ENCODE data around the gene KLHL15. TPM values are rescaled to one million over a fixed set of nuclear protein-coding genes. Genes with fewer than 3 reads are reported as not detected.

The KLHL15 gene, protein sequence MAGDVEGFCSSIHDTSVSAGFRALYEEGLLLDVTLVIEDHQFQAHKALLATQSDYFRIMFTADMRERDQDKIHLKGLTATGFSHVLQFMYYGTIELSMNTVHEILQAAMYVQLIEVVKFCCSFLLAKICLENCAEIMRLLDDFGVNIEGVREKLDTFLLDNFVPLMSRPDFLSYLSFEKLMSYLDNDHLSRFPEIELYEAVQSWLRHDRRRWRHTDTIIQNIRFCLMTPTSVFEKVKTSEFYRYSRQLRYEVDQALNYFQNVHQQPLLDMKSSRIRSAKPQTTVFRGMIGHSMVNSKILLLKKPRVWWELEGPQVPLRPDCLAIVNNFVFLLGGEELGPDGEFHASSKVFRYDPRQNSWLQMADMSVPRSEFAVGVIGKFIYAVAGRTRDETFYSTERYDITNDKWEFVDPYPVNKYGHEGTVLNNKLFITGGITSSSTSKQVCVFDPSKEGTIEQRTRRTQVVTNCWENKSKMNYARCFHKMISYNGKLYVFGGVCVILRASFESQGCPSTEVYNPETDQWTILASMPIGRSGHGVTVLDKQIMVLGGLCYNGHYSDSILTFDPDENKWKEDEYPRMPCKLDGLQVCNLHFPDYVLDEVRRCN
- total RNA-seq (49.5 and 52.6 TPM in 2 replicates), polyA plus RNA-seq (11.2 and 13.2 TPM in 2 replicates)

DNA sequence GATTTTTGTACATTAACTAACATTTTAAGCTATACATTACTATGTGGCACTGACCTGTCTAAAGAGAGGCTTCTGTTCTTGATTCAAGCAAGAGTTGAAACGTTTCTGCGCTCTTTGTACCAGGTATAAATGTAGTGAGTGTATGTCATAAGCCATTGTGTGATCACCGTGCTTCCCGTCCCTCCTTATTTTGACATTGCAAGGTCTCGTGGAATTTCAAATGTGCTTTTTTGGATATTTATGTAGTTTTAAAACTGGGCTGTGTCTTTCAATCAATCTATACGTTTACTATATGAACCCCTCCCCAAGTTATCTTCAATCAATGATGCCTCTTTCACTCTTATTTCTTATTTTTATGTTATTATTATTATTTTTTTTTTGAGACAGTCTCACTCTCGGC is at the start of gene KLHL15:
TSS of gene KLHL15 (minus strand) at position 101 of the 400 bp plus-strand sequence. CDS start 20,493 bp downstream, outside the sequence.
- H3K4me1 ChIP-seq (ENCODE audit: insufficient read depth) = peaks cover 5% of the 10 kb centered on the region
- TF ChIP-seq, protein P1, sequence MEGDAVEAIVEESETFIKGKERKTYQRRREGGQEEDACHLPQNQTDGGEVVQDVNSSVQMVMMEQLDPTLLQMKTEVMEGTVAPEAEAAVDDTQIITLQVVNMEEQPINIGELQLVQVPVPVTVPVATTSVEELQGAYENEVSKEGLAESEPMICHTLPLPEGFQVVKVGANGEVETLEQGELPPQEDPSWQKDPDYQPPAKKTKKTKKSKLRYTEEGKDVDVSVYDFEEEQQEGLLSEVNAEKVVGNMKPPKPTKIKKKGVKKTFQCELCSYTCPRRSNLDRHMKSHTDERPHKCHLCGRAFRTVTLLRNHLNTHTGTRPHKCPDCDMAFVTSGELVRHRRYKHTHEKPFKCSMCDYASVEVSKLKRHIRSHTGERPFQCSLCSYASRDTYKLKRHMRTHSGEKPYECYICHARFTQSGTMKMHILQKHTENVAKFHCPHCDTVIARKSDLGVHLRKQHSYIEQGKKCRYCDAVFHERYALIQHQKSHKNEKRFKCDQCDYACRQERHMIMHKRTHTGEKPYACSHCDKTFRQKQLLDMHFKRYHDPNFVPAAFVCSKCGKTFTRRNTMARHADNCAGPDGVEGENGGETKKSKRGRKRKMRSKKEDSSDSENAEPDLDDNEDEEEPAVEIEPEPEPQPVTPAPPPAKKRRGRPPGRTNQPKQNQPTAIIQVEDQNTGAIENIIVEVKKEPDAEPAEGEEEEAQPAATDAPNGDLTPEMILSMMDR (IDR thresholded peaks at IDR 0.05; ENCODE audit: poor library complexity) = no peak
- TF ChIP-seq EZH2 (IDR thresholded peaks at IDR 0.05; ENCODE audit: borderline replicate concordance) (no peak), EZH2phosphoT487 (IDR thresholded peaks at IDR 0.05; ENCODE audit: low read depth, severe bottlenecking, unreplicated experiment) (no peak)
- peaks cover 11% of the 10 kb centered on the region for H4K20me1 ChIP-seq (ENCODE audit: insufficient read depth, poor library complexity, severe bottlenecking)
- H3K36me3 ChIP-seq (replicated peaks; ENCODE audit: insufficient read depth, low read depth) = no peaks in the 10 kb centered on the region
- H3K27me3 ChIP-seq = no peaks in the 10 kb centered on the region
- H3K9me3 ChIP-seq (ENCODE audit: low read depth) = no peaks in the 10 kb centered on the region
- peak within 1 kb of the TSS; percentile 99 for H3K27ac ChIP-seq
- peak within 1 kb of the TSS; percentile 35 for H3K4me3 ChIP-seq
- no peaks in the 10 kb centered on the region for H3K9me2 ChIP-seq (replicated peaks; ENCODE audit: insufficient read depth)
- no peak for DNase-seq (ENCODE audit: low spot score)
- H3K79me2 ChIP-seq = peaks cover 28% of the 10 kb centered on the region
- H3K4me2 ChIP-seq = peak within 1 kb of the TSS; percentile 72
- H2AFZ ChIP-seq = peak within 1 kb of the TSS; percentile 55
- WGBS (ENCODE audit: low lambda C conversion rate, missing lambda C conversion rate) = 88% methylated on average over 7 of the region's 7 CpGs

DNA sequence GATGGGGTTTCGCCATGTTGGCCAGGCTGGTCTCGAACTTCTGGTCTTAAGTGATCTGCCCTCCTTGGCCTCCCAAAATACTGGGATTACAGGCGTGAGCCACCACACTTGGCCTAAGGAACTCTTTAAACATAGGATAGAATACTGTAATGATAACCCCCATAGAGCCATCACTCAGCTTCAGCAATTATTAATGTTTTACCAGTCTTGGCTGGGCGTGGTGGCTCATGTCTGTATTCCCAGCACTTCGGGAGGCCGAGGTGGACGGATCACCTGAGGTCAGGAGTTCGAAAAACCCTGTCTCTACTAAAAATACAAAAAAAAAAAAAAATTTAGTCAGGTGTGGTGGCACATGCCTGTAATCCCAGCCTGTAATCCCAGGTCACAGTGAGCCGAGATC is 42.9 kb upstream of the KLHL15 start:
- H3K4me1 ChIP-seq (ENCODE audit: insufficient read depth) = no peaks in the 10 kb centered on the region
- no peak overlapping the region for H3K4me2 ChIP-seq
- H3K9me2 ChIP-seq (replicated peaks; ENCODE audit: insufficient read depth) = no peaks in the 10 kb centered on the region
- TF ChIP-seq, protein P1 (IDR thresholded peaks at IDR 0.05; ENCODE audit: poor library complexity) = no peak
- TF ChIP-seq EZH2 (IDR thresholded peaks at IDR 0.05; ENCODE audit: borderline replicate concordance) (no peak), EZH2phosphoT487 (IDR thresholded peaks at IDR 0.05; ENCODE audit: low read depth, severe bottlenecking, unreplicated experiment) (no peak)
- no peaks in the 10 kb centered on the region for H3K9me3 ChIP-seq (ENCODE audit: low read depth)
- H2AFZ ChIP-seq = no peak overlapping the region
- WGBS (ENCODE audit: low lambda C conversion rate, missing lambda C conversion rate) = 94% methylated on average over 9 of the region's 9 CpGs
- peaks cover 33% of the 10 kb centered on the region for H3K79me2 ChIP-seq
- peaks cover 5% of the 10 kb centered on the region for H4K20me1 ChIP-seq (ENCODE audit: insufficient read depth, poor library complexity, severe bottlenecking)
- no peak overlapping the region for H3K27ac ChIP-seq
- no peak overlapping the region for H3K4me3 ChIP-seq
- no peaks in the 10 kb centered on the region for H3K27me3 ChIP-seq
- DNase-seq (ENCODE audit: low spot score) = no peak
- H3K36me3 ChIP-seq (replicated peaks; ENCODE audit: insufficient read depth, low read depth) = no peaks in the 10 kb centered on the region

DNA sequence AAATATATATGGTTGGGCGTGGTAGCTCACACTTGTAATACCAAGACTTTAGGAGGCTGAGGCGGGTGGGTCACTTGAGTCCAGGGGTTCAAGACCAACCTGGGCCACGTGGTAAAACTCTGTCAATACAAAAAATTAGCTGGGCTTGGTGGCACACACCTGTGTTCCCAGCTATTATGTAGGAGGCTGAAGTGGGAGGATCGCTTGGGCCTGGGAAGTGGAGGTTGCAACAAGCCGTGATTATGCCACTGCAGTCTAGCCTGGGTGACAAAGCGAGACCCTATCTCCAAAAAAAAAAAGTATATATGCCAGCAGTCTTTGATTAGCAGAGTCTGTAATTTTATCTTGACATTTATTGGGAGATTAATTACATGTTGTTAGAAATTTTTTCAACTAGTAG is 36.5 kb upstream of the KLHL15 start:
- H3K4me2 ChIP-seq = no peak overlapping the region
- no peak overlapping the region for H3K27ac ChIP-seq
- peaks cover 60% of the 10 kb centered on the region for H3K79me2 ChIP-seq
- no peak overlapping the region for H2AFZ ChIP-seq
- peaks cover 14% of the 10 kb centered on the region for H4K20me1 ChIP-seq (ENCODE audit: insufficient read depth, poor library complexity, severe bottlenecking)
- H3K27me3 ChIP-seq = no peaks in the 10 kb centered on the region
- peaks cover 5% of the 10 kb centered on the region for H3K36me3 ChIP-seq (replicated peaks; ENCODE audit: insufficient read depth, low read depth)
- H3K4me3 ChIP-seq = no peak overlapping the region
- 96% methylated on average over 6 of the region's 6 CpGs for WGBS (ENCODE audit: low lambda C conversion rate, missing lambda C conversion rate)
- no peak for TF ChIP-seq EZH2phosphoT487 (IDR thresholded peaks at IDR 0.05; ENCODE audit: low read depth, severe bottlenecking, unreplicated experiment)
- TF ChIP-seq, protein P1 (IDR thresholded peaks at IDR 0.05; ENCODE audit: poor library complexity) = no peak
- no peak for TF ChIP-seq EZH2 (IDR thresholded peaks at IDR 0.05; ENCODE audit: borderline replicate concordance)
- H3K4me1 ChIP-seq (ENCODE audit: insufficient read depth) = no peaks in the 10 kb centered on the region
- DNase-seq (ENCODE audit: low spot score) = no peak
- no peaks in the 10 kb centered on the region for H3K9me3 ChIP-seq (ENCODE audit: low read depth)
- no peaks in the 10 kb centered on the region for H3K9me2 ChIP-seq (replicated peaks; ENCODE audit: insufficient read depth)

All from hepatocyte (in vitro differentiated cells).